Parathyroid adenoma (tissue), 2 donors: ENCODE measurements around the gene SPRTN.
A peak's percentile ranks its signal among the peaks of the same experiment; 100 is the strongest.
"Not testable (repeated sequence)": the region's sequence is repeated elsewhere in the genome, so short reads cannot be mapped to it uniquely, and the experiment has no call there.

ENCODE experiments used
- H2AFZ ChIP-seq: fragments of 300-600 bp; sonication (generic); one replicate; pipeline ENCODE4 v1.7.0; 2017; ENCODE audit warnings: antibody characterized with exemption, mild to moderate bottlenecking
- H3K27ac ChIP-seq: fragments of 300-600 bp; sonication (generic); one replicate; pipeline ENCODE4 v1.7.0; 2017
- H3K27me3 ChIP-seq: fragments of 300-600 bp; sonication (generic); one replicate; pipeline ENCODE4 v1.7.0; 2017; ENCODE audit warnings: low read length; ENCODE audit not compliant: control insufficient read depth, insufficient read depth
- H3K36me3 ChIP-seq: fragments of 300-600 bp; sonication (generic); one replicate; pipeline ENCODE4 v1.7.0; 2017; ENCODE audit warnings: low read length; ENCODE audit not compliant: control insufficient read depth, insufficient read depth
- H3K4me1 ChIP-seq: fragments of 300-600 bp; sonication (generic); one replicate; pipeline ENCODE4 v1.7.0; 2017; ENCODE audit warnings: control low read depth
- H3K4me2 ChIP-seq: fragments of 300-600 bp; sonication (generic); one replicate; pipeline ENCODE4 v1.7.0; 2017; ENCODE audit warnings: low read length
- H3K4me3 ChIP-seq: fragments of 300-600 bp; sonication (generic); one replicate; pipeline ENCODE4 v1.7.0; 2017; ENCODE audit warnings: low read depth, low read length
- H3K79me2 ChIP-seq: fragments of 300-600 bp; sonication (generic); one replicate; pipeline ENCODE4 v1.7.0; 2017; ENCODE audit warnings: control low read depth
- H3K9ac ChIP-seq: fragments of 300-600 bp; sonication (generic); one replicate; pipeline ENCODE4 v1.7.0; 2017; ENCODE audit warnings: mild to moderate bottlenecking
- H3K9me3 ChIP-seq: fragments of 300-600 bp; sonication (generic); one replicate; pipeline ENCODE4 v1.7.0; 2017; ENCODE audit warnings: low read length; ENCODE audit not compliant: control insufficient read depth
- CTCF ChIP-seq: fragments of 300-600 bp; sonication (generic); IDR thresholded peaks from one replicate; pipeline ENCODE4 v1.7.0; 2017; ENCODE audit warnings: antibody characterized with exemption, mild to moderate bottlenecking
- donor health status: primary hyperparathyroidism.

Gene SPRTN

GRCh38 chr1:231337472-231338269 is 422 bp upstream of the SPRTN start, which contains the start of gene EXOC8:
Gene EXOC8, minus strand, starts transcription at chr1:231337852. Its CDS starts 107 bp downstream, at chr1:231337745.
- Histone ChIP-seq H3K9me3 (no peaks in the 10 kb centered on the region), H3K4me2 (peak within 1 kb of the TSS; percentile 97), H3K36me3 (no peaks in the 10 kb centered on the region), H2AFZ (peak within 1 kb of the TSS; percentile 83), H3K27ac (peak within 1 kb of the TSS; percentile 86), H3K4me1 (peaks cover 12% of the 10 kb centered on the region), H3K9ac (peak within 1 kb of the TSS; percentile 77), H3K79me2 (peaks cover 29% of the 10 kb centered on the region), H3K27me3 (no peaks in the 10 kb centered on the region), H3K4me3 (peak within 1 kb of the TSS; percentile 99)
- no peak for TF ChIP-seq CTCF

- no peak for TF ChIP-seq CTCF
- peaks cover 29% of the 10 kb centered on the region for H3K79me2 ChIP-seq
- H3K27ac ChIP-seq, result no peak overlapping the region
- no peak overlapping the region for H2AFZ ChIP-seq
- H3K9ac ChIP-seq, result no peak overlapping the region
- peaks cover 10% of the 10 kb centered on the region for H3K4me1 ChIP-seq
- H3K9me3 ChIP-seq, result no peaks in the 10 kb centered on the region
- no peak overlapping the region for H3K4me2 ChIP-seq
- no peak overlapping the region for H3K4me3 ChIP-seq
- no peaks in the 10 kb centered on the region for H3K36me3 ChIP-seq
- H3K27me3 ChIP-seq, result no peaks in the 10 kb centered on the region
Observed at GRCh38 chr1:231340328-231341013, 2.4 kb downstream of the SPRTN start.

DNA sequence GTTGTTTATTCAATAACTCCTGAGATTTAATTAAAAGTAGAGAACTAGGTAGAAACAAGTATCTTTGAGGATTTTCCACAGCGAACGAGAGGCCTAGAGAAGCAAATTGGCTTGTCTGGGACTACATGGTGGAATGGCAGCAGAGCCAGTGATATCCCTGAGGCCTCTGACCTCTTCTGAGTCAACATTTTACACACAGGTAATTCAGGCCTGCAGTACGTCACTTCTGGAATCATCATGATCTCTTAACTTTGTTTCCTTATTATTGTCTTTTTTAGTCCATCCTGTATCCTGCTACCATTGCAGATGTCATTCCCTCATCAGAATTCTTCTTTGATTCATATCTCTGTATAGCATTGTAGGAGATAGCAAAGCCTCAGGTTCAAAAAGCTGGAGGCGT is 9.9 kb downstream of the SPRTN start:
- no peak overlapping the region for H3K9ac ChIP-seq
- H3K27ac ChIP-seq, result no peak overlapping the region
- no peaks in the 10 kb centered on the region for H3K9me3 ChIP-seq
- no peak for TF ChIP-seq CTCF
- H3K4me1 ChIP-seq, result no peaks in the 10 kb centered on the region
- H3K27me3 ChIP-seq, result no peaks in the 10 kb centered on the region
- H3K36me3 ChIP-seq, result no peaks in the 10 kb centered on the region
- no peak overlapping the region for H2AFZ ChIP-seq
- H3K4me2 ChIP-seq, result no peak overlapping the region
- no peaks in the 10 kb centered on the region for H3K79me2 ChIP-seq
- H3K4me3 ChIP-seq, result no peak overlapping the region

DNA sequence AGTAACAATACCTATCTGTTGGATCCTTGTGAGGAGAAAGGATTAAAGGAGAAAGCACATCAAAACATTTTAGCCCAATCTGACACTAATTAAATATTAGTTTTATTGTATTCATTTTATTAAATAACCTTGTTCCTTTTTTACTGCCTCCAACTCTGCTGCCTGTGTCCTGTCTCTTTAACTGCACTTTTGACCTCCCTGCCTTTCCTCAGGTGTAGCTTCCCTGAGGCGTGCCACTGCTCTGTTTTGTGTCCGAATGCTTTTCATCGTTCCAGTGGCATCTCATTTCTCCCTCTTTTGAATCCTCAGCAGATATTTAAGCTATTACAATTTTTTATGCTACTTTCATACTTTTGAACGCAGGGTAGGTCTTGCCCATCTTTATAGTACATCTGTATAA is 10.3 kb downstream of the SPRTN start:
- H3K4me3 ChIP-seq, result no peak overlapping the region
- H3K9me3 ChIP-seq, result no peaks in the 10 kb centered on the region
- no peaks in the 10 kb centered on the region for H3K27me3 ChIP-seq
- no peak overlapping the region for H3K4me2 ChIP-seq
- H3K9ac ChIP-seq, result no peak overlapping the region
- H3K79me2 ChIP-seq, result no peaks in the 10 kb centered on the region
- H3K4me1 ChIP-seq, result no peaks in the 10 kb centered on the region
- no peaks in the 10 kb centered on the region for H3K36me3 ChIP-seq
- H3K27ac ChIP-seq, result no peak overlapping the region
- TF ChIP-seq CTCF, result no peak
- no peak overlapping the region for H2AFZ ChIP-seq

- not testable (repeated sequence) for H3K79me2 ChIP-seq, H3K4me3 ChIP-seq, H3K4me1 ChIP-seq, H2AFZ ChIP-seq, H3K9ac ChIP-seq, H3K27ac ChIP-seq, H3K9me3 ChIP-seq, H3K36me3 ChIP-seq, H3K27me3 ChIP-seq, H3K4me2 ChIP-seq
Observed at GRCh38 chr1:231348856-231349255, 10.8 kb downstream of the SPRTN start.
